Amniotic stem cell (primary cell): ENCODE results near the gene LIN9.
"Not testable (repeated sequence)": the region's sequence is repeated elsewhere in the genome, so short reads cannot be mapped to it uniquely, and the experiment has no call there.

Experiments
- DNase-seq: peaks from one replicate; lab custom pipeline; 2025; lab: John Stamatoyannopoulos, UW

Gene LIN9, protein sequence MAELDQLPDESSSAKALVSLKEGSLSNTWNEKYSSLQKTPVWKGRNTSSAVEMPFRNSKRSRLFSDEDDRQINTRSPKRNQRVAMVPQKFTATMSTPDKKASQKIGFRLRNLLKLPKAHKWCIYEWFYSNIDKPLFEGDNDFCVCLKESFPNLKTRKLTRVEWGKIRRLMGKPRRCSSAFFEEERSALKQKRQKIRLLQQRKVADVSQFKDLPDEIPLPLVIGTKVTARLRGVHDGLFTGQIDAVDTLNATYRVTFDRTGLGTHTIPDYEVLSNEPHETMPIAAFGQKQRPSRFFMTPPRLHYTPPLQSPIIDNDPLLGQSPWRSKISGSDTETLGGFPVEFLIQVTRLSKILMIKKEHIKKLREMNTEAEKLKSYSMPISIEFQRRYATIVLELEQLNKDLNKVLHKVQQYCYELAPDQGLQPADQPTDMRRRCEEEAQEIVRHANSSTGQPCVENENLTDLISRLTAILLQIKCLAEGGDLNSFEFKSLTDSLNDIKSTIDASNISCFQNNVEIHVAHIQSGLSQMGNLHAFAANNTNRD

DNA sequence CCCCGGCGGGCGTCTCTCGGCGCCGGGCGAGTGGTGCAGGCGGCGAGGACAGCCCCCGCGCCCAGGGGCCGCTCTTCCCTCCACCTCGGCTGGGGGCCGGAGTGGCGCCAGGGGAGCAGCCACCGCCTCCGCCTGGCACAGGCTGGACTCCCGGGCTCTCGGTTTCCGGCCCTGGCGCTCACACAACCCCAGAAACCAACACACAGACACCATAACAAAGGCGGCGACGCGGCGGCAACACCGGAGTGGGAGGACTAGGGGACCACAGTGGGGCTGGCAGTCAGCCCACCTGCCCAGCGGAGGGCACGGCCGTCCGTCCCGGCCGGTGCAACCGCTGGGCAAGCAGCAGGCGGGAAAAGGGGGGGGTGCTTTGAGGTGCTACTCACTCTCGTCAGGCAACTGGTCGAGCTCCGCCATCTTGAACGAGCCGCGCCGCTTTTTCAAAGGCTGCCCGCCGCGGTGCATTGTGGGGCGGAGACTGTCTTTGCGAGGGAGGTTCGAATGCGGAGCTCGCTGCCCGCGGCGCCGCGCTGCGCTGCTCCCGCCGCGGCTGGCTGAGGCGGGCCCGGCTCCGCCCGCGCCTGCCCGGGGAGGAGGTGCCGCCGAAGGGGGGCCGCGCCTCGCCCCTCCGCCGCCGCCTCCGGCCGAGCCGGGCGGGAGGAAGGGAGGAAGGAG lies at the start of gene LIN9:
TSS of gene LIN9 (minus strand) at position 442 of the 675 bp plus-strand sequence. CDS start at position 417, 25 bp downstream.
- DNase-seq: peak; percentile 79

DNA sequence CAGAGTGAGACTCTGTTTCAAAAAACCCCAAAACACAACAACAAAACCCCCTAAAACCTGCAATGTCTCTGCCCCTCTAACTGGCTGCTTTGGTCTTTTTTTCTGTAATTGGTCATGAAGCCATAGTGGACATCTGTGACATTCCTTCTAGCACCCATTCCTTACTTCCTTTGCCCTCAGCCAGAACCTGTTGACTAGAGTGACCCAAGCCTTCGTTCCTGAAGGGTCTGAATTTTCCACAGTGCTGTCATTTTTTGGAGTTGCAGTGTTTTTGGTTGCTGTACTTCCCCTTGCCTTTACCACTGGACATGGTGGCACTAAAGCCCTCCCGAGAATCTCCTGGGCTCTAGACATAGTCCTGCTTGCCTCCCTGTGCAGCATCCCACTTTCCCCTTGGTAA lies 48.5 kb upstream of the LIN9 start:
- no peak for DNase-seq

DNA sequence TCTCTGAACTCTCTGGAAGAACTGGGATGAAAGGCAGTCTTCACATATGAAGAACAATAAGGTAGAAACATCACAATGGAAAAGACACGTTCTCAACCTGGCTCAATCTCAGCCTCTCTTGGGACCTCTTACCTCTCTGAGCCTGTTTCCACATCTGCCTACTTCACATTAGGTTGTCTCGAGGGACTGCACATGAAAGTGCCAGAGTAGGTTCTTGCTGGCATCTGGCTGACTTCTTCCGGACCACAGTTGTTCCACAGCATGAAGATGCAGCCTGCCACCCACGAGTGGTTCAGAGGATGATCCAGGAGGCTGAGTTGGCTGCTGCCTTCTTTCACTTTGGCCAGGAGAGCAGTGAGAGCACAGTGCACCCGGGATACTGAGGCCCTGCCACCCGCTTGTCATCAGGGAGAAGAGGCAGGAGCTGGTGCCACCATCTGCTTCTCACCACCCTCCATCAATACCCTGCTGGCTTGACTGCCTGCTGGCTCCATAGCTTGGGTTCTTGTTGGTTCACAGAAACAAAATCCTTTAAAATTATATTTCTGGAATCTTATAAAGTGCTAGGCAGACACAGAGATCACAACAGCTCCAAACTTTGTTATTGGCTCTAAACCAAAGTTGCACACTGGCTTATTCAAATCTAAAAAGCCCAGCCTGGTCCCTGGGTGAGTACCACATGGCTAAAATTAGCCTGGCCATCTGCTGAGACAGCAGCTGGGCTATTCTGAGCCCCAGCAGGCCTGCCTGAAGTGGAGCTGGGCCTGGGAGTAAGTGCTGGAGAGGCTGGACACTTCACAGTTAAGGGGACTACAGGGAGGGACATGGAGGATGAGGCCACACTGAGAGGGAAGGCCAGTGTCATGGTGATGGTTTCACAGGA lies 46.9 kb upstream of the LIN9 start:
- DNase-seq: no peak

DNA sequence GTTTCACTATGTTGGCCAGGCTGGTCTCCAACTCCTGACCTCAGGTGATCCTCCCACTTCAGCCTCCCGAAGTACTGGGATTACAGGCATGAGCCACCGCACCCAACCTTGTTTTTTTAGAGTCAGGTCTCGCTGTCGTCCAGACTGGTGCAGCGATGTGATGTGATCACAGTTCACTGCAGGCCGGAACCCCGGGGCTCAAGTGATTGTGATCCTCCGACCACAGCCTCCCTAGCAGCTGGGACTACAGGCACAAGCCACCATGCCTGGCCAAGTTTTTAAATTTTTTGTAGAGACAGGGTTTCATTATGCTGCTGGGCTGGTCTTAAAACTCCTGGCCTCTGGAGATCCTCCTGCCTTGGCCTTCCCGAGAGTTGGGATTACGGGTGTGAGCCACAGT lies 46.1 kb upstream of the LIN9 start:
- DNase-seq: no peak

DNA sequence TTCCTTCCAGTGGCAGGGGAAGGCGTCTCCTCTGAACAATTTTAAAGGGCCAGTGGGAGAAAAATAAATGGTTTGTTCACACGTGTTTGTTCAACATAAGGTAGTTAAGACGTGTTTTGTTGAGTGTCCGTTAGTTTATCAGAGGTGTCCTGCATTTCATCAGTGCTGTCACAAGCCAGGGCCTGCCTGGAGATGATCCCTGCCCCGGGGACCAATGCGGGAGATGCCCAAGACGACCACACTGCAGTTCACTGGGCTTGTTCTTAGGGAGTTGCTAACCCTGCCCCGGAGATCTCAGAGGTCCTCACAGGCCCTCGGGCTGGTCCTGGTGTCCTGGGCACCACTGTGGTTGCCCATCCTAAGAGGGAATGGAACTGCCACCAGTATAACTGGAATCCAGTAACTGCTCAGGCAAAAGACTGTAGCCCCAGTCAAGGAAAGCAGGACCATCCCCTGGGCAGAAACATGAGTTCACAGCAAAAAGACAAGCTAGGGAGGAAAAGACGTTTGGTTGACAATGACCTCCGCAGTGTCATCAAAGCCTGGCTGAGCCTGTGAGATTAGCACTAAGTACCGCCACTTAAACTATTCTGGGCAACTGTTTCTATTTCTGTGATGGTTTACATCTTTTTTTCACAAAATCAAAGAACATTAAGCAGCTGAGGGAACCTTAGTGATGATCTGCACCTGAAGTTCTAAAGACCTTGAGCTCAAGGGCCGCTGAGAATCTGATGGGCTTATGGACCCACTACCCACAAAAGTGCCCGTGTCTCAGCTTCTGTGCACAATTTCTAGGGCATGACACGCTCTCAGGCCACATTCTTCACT lies 44.9 kb upstream of the LIN9 start:
- no peak for DNase-seq

DNA sequence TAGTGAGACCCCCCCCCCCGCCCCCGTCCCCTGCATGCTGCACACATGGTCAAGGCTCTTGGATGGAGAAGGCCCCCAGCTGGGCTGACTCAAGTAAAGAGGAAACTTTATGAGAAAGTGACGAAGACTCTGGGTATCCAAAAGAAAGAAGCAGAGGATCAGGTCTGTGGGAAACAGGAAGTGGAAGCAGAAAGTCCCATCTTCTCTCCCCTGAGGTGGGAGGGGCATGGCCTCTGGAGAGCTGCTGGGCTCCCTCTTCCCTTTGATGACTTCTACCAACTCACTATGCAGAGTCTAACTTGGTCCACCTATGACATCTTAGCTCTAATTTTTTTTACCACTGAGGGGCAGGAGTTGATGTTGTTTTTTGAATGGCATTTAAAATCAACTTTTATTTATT lies 42.7 kb upstream of the LIN9 start:
- DNase-seq: no peak

DNA sequence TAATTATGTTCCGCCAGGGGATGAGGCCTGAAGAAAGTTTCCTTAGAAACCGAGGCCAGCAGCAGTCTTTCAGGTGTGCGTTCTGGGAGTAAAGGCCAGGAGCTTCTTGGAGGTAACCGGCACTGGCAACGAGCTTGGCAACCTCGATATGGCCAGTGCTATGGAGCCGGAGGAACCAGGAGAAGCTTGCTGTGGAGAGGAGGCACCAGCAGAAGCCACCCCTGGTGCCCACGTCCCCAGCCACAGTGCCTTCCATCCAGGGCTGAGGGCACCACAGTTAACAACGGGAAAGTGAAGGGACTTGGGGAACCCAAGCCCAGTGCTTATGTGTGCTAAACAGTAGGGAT lies 41.5 kb upstream of the LIN9 start:
- DNase-seq: no peak

DNA sequence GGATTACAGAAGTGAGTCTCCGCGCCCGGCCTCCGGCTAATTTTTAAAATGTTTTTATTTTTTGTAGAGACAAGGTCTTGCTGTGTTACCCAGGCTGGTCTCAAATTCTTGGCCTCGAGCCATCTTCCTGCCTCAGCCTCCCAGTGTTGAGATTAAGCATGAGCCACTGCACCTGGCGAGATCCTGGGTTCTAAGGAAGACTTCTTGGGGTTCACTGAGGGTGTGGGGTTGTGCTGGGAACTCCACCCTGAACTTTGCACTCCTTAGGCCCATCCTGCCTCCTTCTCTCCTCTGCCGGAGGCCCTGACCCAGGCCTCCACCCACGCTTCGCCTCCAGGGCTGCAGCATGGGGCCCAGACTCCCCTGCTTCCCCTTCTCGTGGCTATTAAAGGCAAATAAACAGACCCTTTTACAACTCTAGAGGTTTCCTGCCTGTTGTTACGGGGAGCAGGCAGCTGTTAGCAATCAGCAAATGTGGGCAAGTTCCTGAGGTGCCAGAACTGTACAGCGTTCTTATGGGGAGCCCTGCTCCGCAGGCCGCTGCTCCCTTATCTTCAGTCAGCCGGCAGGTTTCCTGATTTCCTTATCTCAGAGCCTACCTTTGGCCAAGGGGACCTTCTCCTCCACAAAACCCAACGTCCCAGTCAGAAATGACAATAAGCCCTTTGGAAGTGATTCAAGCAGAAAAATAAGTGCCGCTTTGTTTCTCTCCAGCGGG lies 41.0 kb upstream of the LIN9 start:
- no peak for DNase-seq

DNA sequence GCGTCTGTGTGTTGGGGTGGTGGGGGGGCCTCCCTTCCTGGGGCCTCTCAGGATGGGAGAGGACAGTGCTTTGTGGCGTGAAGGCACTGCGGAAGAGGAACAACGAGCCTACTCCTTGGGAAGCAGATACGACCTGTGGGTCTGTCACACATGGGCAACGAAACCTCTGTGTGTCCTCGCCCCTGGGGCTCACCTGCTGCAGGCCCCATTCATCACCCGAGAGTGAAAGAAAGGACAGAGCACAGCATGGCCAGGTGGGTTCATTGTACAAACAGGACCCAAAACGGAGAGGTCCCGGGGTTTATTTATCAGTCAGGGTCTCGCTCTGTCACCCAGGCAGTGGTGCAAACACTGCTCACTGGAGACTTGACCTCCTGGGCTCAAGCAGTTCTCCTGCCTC lies 40.1 kb upstream of the LIN9 start:
- no peak for DNase-seq

DNA sequence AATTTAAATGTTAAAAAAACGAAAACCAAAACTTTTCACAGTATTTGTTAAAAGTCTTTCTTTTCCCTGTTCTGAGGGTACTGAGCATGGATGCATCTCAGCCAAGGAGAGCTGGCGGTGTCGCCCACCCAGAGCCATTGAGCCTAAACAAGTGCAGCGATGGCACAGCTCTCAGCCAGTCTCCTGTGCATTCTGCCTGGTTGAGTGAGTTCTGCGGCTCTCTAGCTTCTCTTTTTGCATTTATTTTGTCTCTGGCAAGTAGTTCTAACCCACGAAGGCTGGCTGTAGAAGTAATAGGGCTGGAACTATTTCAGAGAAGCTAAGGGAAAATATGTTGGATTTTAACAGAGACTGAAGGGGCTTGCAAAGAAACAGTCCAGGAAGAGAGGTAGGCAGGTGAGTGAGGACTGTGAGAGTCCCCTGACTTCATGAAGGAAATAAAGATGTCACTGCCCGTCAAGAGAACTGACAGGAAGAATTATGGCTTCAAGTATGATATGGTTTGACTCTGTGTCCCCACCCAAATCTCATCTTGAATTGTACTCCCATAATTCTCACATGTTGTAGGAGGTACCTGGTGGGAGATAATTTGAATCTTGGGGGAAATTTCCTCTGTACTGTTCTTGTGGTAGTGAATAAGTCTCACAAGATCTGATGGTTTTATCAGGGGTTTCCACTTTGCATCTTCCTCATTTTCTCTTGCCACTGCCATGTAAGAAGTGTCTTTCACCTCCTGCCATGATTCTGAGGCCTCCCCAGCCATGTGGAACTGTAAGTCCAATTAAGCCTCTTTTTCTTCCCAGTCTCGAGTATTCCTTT lies 35.7 kb upstream of the LIN9 start:
- DNase-seq: no peak

DNA sequence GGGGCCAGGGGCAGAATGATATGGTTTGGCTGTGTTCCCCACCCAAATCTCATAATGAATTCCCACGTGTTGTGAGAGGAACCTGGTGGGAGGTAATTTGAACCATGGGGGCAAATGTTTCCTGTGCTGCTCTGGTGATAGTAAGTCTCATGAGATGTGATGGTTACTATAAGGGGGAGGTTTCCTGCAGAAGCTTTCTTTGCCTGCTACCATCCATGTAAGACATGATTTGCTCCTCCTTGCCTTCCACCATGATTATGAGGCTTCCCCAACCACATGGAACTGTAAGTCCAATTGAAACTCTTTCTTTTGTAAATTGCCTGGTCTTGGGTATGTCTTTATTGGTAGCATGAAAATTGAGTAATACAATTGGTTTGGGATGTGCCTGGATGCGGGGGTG lies 33.7 kb upstream of the LIN9 start:
- no peak for DNase-seq

DNA sequence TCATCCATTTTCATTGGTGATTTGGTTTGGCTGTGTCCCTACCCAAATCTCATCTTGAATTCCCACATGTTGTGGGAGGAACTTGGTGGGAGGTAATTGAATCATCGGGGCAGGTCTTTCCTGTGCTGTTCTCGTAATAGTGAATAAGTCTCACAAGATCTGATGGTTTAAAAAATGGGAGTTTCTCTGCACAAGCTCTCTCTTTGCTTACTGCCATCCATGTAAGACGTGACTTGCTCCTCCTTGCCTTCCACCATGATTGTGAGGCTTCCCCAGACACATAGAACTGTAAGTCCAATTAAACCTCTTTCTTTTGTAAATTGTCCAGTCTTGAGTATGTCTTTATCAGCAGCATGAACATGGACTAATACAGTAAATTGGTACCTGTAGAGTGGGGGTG lies 31.1 kb upstream of the LIN9 start:
- DNase-seq: not testable (repeated sequence)

DNA sequence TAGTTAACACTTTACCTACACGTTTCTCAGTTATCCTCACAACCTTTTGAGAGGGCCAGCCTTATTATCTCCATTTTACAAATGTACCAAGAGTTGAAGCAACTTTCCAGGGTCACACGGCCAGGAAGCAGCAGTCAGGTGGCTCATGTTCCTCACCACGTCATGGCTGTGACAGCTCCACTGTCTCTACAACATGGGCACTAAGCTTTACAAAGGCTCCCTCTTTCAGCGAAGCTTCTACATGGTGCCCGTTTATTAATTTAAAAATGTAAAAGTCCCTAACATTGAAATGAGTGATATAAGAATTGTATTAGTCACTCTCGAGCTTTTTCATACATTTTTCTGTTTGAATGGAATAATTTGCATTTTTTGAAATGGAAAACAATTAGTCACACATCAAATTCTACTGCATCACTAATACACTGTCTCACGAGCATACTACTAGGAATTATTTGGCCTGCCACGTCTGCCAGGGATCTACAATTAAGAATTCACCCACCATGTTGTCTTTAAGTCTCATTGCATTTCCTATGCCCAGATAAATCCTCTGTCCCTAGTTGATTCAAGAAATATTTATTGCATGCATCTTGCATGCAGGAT lies 28.4 kb upstream of the LIN9 start:
- no peak for DNase-seq

DNA sequence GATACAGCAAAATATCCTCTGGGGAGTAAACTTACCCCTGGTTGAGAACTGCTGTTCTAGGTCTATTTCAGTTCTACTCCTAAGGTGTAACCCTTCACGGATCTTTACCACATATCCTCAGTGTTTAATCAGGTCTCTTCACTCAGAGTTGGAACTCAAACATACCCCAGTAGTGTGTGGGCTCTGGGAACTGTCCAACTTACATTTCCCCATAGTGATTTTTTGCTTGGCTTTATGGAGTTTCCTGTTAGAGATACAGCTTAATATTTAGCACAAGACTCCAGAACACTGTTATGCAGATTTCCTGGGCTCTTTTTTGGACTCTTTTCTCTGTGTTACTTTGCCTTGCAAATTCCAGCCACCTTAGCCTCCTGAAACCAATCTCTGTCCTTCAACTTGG lies 26.7 kb upstream of the LIN9 start:
- no peak for DNase-seq

DNA sequence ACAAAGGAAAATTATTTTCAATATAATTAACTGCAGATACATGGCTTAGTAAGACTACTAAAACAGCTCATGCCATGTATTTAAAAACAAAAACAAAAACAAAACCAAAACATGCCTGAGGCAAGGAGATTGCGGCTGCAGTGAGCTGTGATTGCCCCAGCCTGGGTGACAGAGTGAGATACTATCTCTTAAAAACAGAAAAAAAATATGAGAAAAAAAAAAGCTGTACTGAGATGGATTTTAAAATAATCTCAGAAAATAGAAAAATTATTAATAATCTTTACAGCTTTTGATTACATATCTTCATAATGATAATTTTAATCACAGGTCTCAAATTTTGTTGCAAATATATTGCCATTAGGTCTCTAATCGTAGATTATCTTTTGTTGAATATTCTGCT lies 24.0 kb upstream of the LIN9 start:
- no peak for DNase-seq

DNA sequence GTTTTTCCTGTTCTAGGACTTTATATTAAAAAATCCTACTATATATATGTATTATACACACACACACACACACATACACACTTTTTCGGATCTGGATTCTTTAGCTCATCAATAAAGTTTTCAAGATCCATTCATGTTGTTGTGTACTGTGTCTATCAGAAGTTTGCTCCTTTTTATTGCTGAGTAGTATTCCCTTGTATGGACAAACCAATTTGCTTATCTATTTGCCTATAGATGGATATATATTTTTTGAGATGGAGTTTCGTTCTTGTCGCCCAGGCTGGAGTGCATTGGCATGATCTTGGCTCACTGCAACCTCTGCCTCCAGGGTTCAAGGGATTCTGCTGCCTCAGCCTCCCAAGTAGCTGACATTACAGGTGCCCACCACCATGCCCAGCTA lies 20.3 kb upstream of the LIN9 start:
- DNase-seq: no peak

DNA sequence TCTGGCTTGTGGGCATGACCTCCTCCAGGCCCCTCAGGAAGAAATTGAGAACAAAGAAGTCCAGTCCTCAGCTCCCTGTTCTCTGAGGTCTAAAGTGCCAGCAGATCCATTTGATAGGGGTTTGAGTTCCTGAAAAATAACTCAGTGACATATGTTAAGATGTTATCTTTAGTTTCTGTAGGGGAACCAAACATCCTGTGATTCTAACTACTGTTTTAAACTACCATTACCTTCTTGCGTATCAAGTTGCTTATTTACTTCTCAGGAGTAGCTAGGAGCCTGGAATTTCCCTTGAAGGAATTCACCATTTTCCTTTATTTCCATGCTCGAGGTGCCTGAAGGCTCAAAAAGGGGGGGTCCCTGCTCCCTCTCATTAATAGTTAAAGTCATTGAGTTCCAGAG lies 18.8 kb upstream of the LIN9 start:
- DNase-seq: no peak

DNA sequence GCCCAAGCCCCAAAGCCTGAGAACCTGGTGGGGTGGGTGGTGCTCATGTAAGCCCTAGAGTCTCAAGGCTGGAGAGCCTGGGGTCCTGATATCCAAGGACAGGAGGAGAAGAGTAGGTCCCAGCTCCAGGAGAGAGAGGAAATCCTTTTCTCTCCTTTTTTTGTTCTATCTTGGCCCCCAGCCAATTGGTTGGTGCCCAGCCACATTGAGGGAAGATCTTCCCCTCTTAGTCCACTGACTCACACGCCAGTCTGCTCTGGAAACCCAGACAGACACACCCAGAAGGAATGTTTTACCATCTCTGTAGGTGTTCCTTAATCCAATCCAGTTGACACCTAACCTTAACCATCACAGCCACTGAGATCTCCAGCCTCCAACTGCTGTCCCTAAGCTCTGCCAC lies 16.2 kb upstream of the LIN9 start:
- no peak for DNase-seq

DNA sequence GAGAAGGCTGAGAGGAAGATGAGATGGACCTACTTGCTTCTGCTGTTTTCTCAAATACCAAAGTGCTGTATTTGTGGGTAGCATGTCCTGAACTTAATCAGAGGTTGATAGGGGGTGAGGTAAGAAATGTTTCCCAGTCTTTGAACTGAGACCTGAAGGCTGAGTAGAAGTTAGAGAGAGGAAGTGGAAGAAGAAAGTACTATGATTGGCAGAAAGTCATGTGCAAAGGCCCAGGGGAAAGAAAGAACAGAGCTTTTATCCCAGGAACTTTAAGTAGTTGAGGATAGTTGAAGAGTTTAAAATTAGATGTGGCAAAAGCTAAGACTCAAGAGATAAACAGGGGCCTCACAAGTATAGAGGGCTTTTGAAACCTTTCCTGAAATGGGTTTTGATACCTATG lies 15.5 kb upstream of the LIN9 start:
- DNase-seq: no peak

DNA sequence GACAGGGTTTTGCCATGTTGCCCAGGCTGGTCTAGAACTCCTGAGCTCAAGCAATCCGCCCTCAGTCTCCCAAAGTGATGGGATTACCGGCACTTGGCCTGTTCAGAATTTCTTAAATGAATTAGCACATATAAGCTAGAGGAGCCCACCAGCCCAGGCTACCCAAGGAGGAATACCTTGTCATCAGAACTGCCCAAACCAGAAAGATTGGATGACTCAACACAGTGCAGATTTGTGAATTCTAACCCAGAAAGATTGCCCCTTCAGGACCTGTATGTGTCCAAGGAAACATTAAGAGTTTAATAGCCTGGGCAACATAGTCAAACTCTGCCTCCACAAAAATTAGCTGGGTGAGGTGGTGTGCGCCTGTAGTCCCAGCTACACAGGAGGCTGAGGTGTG lies 14.0 kb upstream of the LIN9 start:
- DNase-seq: no peak
